ENCODE data around the gene CHID1.

DNA sequence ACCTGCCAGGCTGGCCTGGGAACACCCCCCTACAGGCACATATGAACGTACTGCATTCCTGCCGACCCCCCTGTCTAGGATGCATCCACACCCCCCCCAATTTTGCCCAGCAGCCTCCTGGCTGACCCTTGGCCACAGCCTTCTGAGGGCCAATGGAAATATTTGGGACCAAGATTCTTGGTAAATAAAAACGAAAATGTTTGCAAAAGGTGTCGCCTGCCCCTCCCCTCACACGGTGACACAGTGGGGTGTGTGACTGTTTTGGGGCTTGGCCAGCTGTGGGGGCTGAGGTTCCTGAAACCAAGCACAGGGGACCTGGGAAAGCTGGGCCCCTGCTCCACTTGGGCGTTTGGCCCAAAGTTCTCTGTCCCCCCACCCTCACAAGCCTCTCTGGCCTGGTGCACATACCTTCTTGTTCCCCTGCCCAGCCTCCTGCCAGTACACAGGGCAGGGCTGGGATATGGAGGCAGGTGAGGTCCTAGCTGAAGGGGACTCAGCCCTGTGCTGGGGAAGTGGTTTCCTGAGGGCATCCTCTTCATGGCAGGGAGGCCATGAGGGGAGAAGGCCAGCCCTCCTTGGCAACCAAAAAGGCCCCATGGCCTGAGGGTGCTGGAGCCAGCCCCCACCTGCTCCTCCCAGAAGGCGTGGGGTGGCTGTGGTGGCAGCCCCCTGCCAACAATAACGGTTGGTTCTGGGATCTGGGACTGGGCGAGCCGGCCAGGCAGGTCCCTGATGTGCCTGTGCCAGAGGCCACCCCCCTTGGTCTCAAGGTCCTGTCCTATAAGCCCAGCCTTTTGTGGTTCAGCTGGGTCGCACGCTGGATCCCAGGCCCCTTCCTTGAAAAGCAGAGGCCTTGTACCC is 85.0 kb downstream of the CHID1 start:
- TF ChIP-seq, protein P1, sequence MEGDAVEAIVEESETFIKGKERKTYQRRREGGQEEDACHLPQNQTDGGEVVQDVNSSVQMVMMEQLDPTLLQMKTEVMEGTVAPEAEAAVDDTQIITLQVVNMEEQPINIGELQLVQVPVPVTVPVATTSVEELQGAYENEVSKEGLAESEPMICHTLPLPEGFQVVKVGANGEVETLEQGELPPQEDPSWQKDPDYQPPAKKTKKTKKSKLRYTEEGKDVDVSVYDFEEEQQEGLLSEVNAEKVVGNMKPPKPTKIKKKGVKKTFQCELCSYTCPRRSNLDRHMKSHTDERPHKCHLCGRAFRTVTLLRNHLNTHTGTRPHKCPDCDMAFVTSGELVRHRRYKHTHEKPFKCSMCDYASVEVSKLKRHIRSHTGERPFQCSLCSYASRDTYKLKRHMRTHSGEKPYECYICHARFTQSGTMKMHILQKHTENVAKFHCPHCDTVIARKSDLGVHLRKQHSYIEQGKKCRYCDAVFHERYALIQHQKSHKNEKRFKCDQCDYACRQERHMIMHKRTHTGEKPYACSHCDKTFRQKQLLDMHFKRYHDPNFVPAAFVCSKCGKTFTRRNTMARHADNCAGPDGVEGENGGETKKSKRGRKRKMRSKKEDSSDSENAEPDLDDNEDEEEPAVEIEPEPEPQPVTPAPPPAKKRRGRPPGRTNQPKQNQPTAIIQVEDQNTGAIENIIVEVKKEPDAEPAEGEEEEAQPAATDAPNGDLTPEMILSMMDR (conservative IDR thresholded peaks at IDR 0.05 in 1 of 2, IDR thresholded peaks at IDR 0.05 in 1 of 2; ENCODE audit: low read depth in 1 of 2, low read length in 2 of 2): no peak
- no peak for TF ChIP-seq EZH2 (IDR thresholded peaks at IDR 0.05; ENCODE audit: low read length, missing control alignments)
